C4-2B (cell line): ENCODE measurements around the gene AGAP5.
"Not testable (repeated sequence)": the region's sequence is repeated elsewhere in the genome, so short reads cannot be mapped to it uniquely, and the experiment has no call there.

Experiments used
- H3K27ac ChIP-seq: fragments of 450-650 bp; 2 replicates; pipeline ENCODE4 v1.5.1; 2017
- ZFX ChIP-seq: fragments of 450-650 bp; IDR thresholded peaks from 2 replicates; pipeline ENCODE4 v1.6.1; 2017
- TF ChIP-seq, protein P1 (sequence below): fragments of 450-650 bp; conservative IDR thresholded peaks from 2 replicates; pipeline ENCODE4 v1.5.1; 2017; ENCODE audit warnings: mild to moderate bottlenecking

The AGAP5 gene

DNA sequence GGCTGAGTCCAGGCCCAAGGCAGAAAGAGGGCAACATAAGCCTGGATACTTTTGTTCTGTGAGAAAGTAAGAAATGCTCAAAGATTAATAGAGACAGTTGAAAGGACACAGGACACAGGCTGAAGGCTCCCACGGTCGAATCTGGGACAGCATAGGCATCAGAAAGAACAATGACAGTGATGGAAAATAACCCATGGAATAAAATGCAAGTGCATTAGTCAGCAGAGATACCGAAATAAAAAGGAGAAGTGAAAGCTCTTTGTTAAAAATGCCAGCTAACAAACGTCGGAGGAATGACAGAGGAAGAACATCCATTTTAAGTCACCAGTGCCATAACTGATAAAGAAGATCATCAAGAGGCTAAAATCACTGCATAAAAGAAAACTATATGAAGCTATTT is 19.6 kb upstream of the AGAP5 start:
- no peak overlapping the region for H3K27ac ChIP-seq
- TF ChIP-seq, protein P1, sequence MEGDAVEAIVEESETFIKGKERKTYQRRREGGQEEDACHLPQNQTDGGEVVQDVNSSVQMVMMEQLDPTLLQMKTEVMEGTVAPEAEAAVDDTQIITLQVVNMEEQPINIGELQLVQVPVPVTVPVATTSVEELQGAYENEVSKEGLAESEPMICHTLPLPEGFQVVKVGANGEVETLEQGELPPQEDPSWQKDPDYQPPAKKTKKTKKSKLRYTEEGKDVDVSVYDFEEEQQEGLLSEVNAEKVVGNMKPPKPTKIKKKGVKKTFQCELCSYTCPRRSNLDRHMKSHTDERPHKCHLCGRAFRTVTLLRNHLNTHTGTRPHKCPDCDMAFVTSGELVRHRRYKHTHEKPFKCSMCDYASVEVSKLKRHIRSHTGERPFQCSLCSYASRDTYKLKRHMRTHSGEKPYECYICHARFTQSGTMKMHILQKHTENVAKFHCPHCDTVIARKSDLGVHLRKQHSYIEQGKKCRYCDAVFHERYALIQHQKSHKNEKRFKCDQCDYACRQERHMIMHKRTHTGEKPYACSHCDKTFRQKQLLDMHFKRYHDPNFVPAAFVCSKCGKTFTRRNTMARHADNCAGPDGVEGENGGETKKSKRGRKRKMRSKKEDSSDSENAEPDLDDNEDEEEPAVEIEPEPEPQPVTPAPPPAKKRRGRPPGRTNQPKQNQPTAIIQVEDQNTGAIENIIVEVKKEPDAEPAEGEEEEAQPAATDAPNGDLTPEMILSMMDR, result no peak
- no peak for TF ChIP-seq ZFX

DNA sequence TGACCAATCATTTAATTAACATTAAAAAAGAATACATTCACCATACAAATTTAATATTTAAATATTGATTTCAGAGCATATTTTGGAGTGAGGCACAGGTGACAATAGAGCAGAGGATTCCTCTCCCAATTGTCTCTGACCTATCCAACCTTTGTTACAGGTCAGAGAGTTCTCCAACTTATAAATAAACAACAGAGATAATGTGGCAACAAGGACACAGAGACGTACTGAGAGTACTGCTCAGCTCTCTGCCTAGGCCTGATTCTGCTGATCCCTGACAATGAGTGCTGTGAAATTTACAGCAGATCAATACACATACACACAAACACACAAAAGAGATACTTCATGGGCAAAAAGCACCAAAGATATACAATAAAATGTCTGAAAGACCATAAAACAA is 18.3 kb upstream of the AGAP5 start:
- H3K27ac ChIP-seq, result peak overlapping the region; percentile 90; the same call in 1 of the 2 replicates
- no peak for TF ChIP-seq ZFX
- TF ChIP-seq, protein P1, result no peak

- H3K27ac ChIP-seq, result peak overlapping the region; percentile 90
Measured at GRCh38 chr10:73715179-73716156, 17.6 kb upstream of the AGAP5 start.

GRCh38 chr10:73714483-73714882 is 16.6 kb upstream of the AGAP5 start:
- H3K27ac ChIP-seq, result not testable (repeated sequence)

GRCh38 chr10:73713912-73714311 is 16.0 kb upstream of the AGAP5 start:
- H3K27ac ChIP-seq, result not testable (repeated sequence)

GRCh38 chr10:73711683-73712082 is 13.8 kb upstream of the AGAP5 start:
- not testable (repeated sequence) for H3K27ac ChIP-seq

DNA sequence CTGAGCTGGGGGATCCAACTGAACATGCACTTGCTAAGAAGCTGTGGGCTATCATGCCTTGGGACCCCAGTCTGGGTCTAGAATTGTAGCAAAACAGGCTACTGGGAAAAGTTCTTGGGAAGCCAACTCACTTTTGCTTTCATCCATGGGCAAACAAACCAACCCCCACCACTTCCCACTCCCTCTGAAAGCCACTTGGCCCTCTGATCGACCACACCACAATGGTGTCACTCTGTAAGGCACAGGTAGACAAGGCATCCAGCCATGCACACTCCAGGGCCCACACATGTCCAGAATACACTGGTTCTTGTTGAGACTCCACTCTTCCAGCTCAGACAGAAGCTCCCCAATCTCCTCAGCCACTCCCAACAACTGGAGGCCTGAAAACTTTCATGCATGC is 10.2 kb upstream of the AGAP5 start:
- not testable (repeated sequence) for H3K27ac ChIP-seq

DNA sequence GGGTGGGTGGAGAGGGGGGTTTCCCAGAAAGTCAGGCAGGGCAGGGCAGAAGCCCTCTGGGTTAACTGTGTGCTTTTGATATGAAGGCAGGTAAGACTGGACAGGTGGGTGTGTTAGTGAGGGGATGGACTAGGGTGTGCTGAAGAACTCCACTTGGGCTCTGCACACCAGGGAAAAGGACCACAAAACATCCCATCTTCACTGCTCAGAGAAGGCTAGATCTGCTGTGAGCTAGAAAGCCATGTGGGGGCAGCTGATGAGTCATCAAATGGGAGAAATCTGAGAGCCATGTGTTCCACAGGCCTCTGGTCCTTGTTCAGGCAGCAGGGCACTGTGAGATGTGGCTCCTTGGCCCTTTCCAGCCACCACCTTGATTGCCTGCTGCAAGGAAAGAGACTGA is 9.7 kb upstream of the AGAP5 start:
- H3K27ac ChIP-seq, result not testable (repeated sequence)

DNA sequence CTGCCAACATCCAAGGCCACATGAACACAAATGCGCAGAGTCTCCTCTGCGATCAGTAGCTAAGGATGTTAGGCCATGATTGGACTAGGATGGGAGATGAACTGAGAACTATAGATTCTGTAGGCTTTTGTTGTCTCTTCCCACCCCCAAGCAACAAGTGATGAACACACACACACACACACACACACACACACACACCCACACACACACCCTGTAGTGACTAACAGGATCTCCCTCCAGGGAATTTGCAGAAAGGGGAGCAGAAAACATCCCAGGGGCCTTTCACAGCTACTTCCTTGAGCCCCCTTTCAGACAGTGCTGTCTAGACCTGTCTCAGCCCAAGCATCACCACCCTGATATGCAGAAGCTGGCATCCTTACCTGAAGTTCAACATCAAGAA is 8.6 kb upstream of the AGAP5 start:
- H3K27ac ChIP-seq, result not testable (repeated sequence)

DNA sequence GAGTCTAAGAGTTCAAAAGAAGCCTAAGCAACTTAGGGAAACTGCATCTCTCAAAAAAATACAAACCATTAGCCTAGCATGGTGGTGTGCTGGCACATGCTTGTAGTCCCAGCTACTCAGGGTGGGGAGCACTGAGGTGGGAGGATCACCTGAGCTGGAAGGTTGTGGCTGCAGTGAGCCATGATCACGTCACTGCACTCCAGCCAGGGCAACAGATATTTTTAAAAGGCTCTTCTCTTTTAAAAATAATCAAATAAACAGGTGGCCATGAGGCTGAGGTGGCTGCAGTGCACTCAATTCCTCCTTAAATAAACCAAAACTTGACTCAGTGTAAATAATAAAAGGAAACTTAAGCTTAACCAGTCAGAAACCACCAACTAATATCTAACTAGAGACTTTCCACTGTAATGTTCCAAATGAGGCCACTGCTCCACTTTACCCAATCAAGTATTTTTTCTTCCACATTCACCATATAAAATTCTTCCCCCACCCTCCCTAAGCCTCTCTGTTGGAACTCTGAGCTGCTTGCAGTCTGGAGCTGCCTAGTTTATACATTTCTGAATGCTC is 7.7 kb upstream of the AGAP5 start:
- H3K27ac ChIP-seq, result not testable (repeated sequence)

DNA sequence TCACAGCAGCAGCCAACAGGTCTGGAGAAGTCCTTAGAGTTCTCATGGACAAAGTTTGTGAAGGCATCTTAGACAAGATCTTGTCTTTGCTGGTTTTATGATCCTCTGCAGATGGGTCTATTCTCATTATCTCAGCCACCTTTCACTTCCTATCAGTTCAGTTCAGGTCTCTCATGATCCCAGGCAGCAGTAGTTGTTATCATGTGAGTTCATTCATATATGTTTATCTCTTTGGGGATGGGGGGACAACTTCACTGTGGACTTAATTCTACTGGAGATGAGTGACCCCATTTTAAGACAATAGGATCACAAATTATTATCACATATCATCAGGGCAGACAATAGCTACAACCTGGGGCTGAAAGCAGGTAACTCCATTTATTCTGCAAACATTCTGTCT is 6.0 kb upstream of the AGAP5 start:
- not testable (repeated sequence) for H3K27ac ChIP-seq

DNA sequence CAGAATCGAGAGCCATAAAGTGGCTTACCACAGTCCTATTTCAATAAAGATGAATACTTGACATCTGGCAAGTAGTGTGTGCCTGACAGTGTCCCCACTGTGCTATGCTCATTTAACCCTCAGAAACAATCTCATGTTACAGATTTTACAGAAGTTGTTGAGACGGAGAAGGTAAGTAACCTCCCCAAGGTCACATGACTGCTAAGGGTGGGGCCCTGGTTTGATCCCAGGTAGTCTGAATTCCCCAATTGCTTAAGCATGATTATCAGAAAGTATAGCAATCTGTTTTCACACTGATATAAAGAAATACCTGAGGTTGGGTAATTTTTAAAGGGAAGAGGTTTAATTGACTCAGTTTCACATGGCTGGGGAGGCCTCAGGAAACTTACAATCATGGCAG is 910 bp upstream of the AGAP5 start:
- not testable (repeated sequence) for H3K27ac ChIP-seq

GRCh38 chr10:73695302-73695701 is 2.6 kb downstream of the AGAP5 start:
- H3K27ac ChIP-seq, result not testable (repeated sequence)

- H3K27ac ChIP-seq, result not testable (repeated sequence)
Measured at GRCh38 chr10:73690755-73691154, 7.2 kb downstream of the AGAP5 start.

- not testable (repeated sequence) for H3K27ac ChIP-seq
Measured at GRCh38 chr10:73689596-73689995, 8.3 kb downstream of the AGAP5 start.

GRCh38 chr10:73687641-73688040 is 10.3 kb downstream of the AGAP5 start:
- H3K27ac ChIP-seq, result not testable (repeated sequence)

GRCh38 chr10:73674546-73674945 is 23.4 kb downstream of the AGAP5 start:
- H3K27ac ChIP-seq, result not testable (repeated sequence)

GRCh38 chr10:73668378-73668777 is 29.5 kb downstream of the AGAP5 start:
- not testable (repeated sequence) for H3K27ac ChIP-seq

- peak overlapping the region; percentile 30 for H3K27ac ChIP-seq
Measured at GRCh38 chr10:73666153-73666809, 31.6 kb downstream of the AGAP5 start.
